ENCODE measurements around the gene FAM117B. TPM values are rescaled to one million over a fixed set of nuclear protein-coding genes. Genes with fewer than 3 reads are reported as not detected.
A peak's percentile ranks its signal among the peaks of the same experiment; 100 is the strongest.
"Not testable (repeated sequence)": the region's sequence is repeated elsewhere in the genome, so short reads cannot be mapped to it uniquely, and the experiment has no call there.

Gene FAM117B
- total RNA-seq, 2 donors from 2014 or later: 3.3 to 3.6 TPM

DNA sequence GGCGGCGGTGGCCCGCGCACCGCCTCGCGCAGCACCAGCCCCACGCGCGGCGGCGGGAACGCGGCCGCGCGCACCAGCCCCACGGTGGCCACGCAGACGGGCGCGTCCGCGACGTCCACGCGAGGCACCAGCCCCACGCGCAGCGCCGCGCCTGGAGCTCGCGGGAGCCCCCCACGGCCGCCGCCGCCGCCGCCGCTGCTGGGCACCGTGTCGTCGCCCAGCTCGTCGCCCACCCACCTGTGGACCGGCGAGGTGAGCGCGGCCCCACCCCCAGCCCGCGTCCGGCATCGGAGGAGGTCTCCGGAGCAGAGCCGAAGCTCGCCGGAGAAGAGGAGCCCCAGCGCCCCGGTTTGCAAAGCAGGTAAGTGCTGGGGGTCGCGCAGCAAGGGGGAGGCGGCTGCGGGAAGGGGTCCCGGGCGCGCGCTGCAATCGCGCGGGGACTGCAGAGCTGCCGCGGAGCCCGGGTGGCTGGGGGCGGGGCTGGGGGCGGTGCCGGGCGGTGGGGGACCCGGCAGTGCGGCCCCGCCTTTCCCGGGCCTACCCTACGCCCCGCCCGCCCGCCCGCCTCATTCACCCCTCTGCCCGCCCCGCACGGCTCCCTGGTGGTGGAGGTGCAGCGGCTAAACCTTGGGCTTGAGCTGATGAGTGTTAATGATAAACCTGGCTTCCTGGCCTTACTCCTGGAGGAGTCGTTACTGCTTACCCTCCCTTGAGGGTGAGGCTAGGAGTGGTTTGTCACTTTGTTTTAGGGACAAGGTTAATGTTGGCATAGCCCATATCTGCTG is 851 bp downstream of the FAM117B start:
- peak; percentile 88 for DNase-seq (ENCODE audit: low spot score)
- intact Hi-C loops (cut with DNase I): no loop called here

DNA sequence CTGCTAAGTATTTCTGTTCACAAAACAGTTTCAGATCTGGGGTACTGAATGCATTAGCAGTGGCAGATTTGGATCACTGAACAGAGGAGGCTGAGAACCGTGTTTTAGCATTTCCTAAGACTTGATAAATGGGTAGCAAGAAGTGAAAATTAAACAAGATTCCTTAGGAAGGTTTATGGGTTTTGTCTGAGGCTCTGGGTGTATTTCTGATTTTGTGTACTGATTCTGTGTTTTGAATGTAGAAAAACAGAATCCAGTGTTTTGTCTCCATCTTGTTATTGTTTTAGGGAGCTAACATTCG is 1.4 kb downstream of the FAM117B start:
- intact Hi-C loops (cut with DNase I): no loop called here
- DNase-seq (ENCODE audit: low spot score): no peak

DNA sequence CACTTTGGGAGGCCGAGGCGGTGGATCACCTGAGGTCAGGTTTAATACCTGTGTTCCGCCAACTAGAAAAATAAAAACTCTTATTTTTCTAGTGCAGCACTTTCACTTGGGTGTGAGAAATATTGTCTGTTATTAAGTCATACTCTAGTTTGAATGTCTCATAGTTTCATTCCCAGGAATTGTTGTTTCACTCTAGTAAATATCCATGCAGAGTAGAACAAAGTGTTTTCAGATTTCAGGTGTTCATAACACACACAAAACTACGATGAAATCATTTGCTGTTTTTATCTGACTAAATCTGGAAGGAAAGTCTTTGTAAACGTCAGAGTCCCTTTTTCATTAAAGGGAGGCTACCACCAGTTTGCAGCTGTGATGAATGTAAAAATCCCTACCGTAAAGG is 4.0 kb downstream of the FAM117B start:
- no peak for DNase-seq (ENCODE audit: low spot score)
- intact Hi-C loops (cut with DNase I): no loop called here

DNA sequence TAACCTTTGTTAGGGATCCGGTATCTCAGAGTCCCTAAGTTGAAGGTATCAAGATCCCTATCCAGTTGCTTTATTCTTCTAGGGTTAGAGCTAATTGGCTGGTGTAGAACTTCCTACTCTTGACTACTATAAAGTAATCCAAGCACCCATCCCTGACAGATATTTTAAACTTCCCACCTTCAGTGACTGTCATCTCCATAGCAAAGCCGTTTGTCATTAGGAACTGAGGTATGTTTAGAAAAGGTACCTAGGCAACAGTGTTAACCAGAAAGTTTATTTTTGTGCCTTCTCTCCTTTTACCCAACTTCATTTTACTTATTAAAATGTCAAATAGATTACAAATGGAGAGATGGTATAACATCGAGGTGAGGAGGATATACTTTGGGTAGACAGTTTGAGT is 4.5 kb downstream of the FAM117B start:
- no peak for DNase-seq (ENCODE audit: low spot score)

DNA sequence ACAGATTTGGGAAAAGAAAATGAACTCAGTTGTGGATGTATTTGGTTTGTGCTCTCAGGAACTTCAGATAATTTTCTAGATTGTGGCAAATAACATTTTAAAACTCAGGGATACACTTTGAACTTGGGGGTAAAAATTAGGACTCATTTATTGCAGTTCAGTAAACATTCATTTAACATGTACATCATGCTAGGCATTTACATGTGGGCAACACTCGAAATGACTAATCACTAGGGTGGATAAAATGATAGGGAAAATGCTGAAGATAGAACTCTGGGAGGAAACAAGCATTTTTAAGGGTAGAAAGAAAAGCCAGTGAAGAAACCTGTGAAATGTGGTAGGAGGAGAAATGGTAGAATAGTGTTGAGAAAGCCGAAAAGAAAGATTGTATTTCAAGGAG is 7.8 kb downstream of the FAM117B start:
- intact Hi-C loops (cut with DNase I): no loop called here
- no peak for DNase-seq (ENCODE audit: low spot score)

More for the DNA sequence above, 4.5 kb downstream of the FAM117B start:
- intact Hi-C loops (cut with DNase I): no loop called here

DNA sequence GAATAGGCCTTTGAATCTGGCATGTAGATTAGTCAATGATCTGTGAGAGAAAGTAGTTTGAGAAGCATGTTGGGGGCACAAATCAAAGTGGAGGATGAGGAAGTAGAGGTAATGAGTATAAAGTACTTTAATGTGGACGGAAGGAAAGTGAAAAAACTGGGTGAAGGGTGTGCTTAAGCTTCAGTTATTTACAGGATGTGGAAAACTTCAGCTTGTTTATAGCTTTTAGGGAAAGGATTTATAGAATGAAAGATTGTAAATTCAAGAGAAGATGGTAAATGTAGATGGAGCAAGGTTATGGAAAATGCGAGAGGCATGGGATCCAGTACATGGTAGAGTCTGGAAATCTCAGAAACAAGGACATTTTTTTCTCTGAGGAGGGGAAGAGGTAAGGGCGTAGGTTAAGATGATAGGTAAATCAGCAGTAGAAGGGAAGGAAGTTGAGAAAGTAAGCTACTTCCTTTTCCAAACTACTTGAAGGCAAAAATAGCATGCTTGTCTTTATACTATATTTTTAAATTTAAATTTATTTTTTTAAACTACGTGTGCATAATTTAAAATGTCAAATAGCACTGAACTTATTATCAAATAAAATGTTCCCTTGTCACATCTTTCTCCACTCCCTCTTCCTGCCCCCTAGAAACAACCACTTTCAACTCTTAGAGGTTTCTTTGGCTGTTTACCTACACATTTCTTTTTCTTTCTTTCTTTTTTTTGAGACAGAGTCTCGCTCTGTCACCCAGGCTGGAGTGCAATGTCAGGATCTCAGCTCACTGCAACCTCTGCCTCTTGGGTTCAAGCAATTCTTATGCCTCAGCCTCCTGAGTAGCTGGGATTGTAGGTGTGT is 8.5 kb downstream of the FAM117B start:
- intact Hi-C loops (cut with DNase I): no loop called here
- no peak for DNase-seq (ENCODE audit: low spot score)

DNA sequence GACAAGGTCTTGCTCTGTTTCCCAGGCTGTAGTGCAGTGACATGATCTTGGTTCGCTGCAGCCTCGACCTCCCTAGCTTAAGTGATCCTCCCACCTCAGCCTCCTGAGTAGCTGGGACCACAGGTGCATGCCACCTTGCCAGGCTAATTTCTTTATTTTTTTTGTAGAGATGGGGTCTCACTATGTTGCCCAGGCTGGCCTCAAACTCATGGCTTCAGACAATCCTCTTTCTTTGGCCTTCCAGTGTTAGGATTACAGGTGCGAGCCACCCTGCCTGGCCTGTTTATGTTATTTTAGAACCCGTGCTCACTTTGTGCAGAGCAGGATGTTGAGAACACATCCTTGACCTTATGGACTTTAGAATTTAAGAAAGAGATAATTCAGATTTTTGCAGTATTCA is 17.4 kb downstream of the FAM117B start:
- intact Hi-C loops (cut with DNase I): no loop called here
- DNase-seq (ENCODE audit: low spot score): no peak

DNA sequence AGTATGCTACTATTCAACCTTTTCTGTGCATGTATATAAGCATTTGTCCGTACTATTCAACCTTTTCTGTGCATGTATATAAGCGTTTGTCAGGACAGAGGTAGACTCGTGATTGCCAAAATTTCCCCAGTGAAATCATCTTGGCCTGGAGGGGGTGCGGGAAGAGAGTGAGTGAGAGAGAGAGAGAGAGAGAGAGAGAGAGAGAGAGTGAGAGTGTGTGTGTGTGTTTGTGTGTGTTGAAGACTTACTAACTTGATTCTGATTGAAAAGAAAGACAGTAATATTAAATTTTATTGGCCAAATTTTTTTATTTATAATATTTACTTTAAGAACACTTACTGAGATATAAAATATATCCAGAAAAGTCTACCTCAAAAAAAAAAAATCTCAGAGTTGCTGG is 19.1 kb downstream of the FAM117B start:
- no peak for DNase-seq (ENCODE audit: low spot score)
- intact Hi-C loops (cut with DNase I): no loop called here

DNA sequence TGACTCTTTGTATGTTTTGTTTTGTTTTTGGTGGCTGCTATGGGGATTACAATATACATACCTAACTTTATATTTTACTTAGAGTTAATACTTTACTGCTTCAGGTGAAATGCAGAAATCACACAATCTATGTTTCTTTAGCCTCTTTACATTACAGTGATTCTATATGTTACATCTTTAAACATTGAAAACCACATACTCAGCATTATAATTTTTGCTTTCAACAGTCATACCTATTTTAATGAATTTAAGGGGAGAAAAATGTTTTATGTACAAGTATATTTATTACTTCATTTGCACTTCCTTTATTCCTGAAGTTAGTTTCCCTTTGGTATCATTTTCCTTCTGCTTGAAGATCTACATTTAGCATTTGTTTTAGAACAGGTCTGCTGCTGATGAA is 23.1 kb downstream of the FAM117B start:
- no peak for DNase-seq (ENCODE audit: low spot score)
- intact Hi-C loops (cut with DNase I): no loop called here

DNA sequence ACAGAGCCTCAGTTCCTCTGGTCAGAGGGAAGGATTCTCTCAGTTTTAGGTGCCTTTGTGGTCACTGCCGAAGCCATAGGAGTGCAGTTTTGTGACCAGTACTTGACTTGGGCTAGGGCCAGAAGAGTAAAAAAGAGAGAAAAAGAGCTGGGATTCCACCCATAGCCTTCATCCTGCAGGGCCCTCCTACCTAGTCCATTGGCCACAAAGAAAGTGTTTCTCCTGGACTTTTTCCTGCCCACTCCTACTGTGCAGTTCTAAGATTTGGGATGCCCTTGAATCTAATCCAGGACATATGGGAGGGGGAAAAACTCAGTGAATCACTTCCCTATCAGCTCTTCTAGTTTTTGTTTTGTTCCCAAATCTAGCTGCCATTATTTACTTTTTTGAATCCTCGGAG is 26.0 kb downstream of the FAM117B start:
- intact Hi-C loops (cut with DNase I): no loop called here
- DNase-seq (ENCODE audit: low spot score): no peak

DNA sequence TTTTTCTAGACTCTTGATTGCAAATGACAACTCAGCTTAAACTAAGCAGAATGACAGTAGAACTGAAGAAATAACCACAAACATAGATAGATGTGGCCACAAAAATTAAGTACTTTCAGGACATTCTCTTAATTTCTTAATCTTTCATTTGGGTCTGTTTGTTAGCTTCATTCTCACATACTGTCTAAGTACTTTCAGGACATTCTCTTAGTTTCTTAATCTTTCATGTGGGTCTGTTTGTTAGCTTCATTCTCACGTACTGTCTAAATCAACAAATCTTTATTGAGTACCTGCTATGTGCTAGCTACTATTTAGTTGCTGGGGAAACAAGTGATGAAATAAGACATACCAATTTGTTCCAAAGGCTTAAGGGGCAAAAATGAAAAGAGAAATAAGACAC is 35.1 kb downstream of the FAM117B start:
- no peak for DNase-seq (ENCODE audit: low spot score)
- intact Hi-C loops (cut with DNase I): no loop called here

DNA sequence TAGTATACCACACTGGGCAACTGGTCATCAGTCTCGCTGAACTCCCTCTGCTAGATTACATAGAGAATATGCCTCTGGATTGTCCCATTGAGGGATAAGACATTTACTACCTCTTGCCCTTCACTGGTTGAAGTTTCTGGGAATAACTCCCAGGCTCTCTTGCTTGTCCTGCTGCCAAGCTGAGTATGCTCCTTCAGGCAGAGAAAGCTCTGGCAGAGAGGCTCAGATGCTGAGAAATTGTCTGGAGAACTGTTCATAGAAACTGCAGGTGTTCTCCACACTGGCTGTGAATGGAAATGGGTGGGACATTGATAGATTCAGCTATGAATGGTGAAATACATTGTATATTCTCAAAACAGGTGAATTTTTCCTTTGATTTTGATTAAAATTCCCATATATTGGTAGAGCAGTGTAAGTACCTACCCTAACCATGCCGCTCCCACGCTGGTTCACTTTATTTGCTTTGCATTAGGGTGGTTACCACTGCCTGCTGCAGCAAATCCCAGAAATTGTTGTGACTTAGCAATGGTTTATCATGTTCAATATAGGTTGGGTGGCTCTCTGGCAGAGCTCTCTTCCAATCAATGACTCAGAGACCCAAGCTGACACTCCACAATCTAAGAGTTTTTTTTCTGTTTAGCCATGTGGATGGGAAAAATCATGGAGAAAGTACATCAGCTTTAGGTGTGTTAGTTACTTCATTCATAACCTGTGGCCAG is 36.7 kb downstream of the FAM117B start:
- intact Hi-C loops (cut with DNase I): no loop called here
- DNase-seq (ENCODE audit: low spot score): peak; percentile 43

DNA sequence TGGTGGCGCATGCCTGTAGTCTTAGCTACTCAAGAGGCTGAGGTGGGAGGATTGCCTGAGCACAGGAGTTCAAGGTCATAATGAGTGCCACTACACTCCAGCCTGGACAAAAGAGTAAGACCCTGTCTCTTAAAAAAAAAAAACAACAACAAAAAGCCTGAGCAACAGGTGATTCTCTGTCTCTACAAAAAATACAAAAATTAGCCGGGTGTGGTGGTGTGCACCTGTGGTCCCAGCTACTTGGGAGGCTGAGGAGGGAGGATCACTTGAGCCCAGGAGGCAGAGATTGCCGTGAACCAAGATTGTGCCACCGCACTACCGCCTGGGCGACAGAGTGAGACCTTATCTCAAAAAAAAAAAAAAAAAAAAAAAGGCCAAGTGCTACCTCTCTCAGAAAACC is 40.3 kb downstream of the FAM117B start:
- not testable (repeated sequence) for DNase-seq (ENCODE audit: low spot score)

DNA sequence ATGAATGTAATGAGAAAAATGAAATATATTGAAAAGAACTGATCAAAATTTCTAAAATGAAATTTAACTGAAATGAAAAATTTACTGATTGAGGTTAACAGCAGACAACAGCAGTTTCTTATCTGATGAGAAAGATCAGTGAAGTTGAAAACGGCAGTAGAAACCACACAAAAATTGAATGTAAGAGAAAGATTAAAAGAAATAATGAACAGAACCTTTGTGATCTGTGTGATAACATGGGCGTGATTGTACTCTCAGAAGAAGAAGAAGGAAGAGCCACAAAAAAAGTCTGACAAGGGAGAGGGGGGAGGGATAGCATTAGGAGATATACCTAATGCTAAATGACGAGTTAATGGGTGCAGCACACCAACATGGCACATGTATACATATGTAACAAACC is 45.2 kb downstream of the FAM117B start:
- DNase-seq (ENCODE audit: low spot score): no peak
- intact Hi-C loops (cut with DNase I): no loop called here

More for the DNA sequence above, 40.3 kb downstream of the FAM117B start:
- intact Hi-C loops (cut with DNase I): not testable (repeated sequence)

DNA sequence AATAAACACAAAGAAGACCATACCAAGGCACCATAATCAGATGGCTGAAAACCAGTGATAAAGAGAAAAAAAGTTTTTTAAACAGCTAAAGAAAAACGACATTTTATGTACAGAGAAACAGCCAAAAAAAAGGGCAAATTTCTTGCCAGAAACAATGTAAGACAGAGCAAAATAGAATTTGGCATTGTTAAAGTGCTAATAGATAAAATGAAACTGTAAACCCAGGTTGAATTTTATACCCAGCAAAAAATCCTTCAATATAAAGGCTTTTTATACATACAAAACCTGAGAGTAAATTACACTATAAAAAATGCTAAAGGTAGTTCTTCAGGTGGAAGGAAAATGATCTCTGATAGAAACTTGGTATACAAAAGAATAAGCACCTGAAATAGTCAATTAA is 45.7 kb downstream of the FAM117B start:
- no peak for DNase-seq (ENCODE audit: low spot score)
- intact Hi-C loops (cut with DNase I): no loop called here

DNA sequence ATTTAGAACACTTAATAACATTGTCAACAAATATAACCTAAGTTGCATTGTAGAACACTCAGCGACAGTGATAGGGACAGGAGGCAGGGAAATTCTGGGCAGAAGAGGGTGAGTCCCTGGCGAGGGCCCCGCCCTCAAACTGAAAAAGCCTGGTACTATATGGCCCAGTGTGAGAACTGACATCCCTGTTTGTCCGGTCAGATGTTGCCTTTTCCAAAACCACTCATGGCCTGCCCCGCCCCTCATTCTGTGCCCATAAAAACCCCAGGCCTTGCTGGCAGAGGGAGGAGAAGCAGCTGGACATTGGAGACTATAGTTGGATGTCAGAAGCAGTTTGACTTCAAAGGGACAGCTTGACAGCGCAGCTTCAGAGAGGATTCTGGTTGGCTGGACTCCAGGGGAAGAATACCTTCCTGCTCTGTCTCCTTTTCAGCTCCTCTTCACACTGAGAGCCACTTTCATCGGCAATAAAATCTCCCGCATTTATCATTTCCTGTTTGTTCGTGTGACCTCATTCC is 47.0 kb downstream of the FAM117B start:
- intact Hi-C loops (cut with DNase I): no loop called here
- DNase-seq (ENCODE audit: low spot score): no peak

DNA sequence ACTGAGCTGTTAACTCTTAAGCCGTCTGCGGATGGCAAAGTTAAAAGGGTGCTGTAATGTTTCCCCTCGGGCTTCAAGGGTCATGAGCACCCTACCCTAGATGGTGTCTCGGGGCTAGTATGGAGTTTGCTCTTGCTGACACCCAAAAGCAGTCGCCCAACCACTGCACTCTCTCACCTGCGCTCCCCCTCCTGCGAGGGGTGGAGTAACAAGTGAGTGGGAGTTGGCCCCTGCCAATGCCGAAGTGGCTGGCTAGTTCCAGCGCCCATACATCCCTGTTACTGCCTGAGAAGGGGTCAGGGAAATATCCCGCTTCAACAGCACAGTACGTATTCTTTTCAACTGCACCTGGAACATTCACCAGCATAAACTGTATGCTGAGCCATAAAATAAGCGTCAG is 47.5 kb downstream of the FAM117B start:
- intact Hi-C loops (cut with DNase I): no loop called here
- no peak for DNase-seq (ENCODE audit: low spot score)

DNA sequence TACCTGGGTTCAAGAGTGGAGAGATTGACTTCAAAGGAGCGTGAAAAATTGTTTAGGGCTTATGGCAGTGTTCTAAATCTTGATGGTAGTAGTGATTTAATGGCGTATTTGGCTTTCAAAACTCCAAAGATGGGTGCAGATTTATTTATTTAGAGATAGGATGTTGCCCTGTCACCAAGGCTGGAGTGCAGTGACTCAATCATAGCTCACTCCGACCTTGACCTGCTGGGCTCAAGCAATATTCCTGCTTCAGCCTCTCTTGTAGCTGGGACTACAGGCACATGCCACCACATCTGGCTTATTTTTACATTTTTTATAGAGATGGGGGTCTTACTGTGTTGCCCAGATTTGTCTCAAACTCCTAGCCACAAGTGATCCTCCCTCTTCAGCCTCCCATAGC is 52.5 kb downstream of the FAM117B start:
- no peak for DNase-seq (ENCODE audit: low spot score)
- intact Hi-C loops (cut with DNase I): no loop called here

DNA sequence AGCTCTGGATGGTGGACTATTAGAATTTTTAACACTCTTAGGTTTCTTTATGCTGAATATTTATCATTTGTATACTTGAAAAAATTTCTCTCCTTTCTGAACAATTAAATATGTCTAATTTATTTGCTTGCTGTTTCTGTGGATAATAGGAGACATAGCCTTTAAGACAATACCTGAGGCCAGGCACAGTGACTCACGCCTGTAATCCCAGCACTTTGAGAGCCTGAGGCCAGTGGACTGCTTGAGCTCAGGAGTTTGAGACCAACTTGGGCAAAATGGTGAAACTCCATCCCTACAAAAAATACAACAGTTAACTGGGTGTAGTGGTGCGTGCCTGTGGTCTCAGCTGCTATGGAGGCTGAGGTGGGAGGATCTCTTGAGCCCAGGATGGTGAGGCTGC is 54.7 kb downstream of the FAM117B start:
- DNase-seq (ENCODE audit: low spot score): no peak
- intact Hi-C loops (cut with DNase I): no loop called here

DNA sequence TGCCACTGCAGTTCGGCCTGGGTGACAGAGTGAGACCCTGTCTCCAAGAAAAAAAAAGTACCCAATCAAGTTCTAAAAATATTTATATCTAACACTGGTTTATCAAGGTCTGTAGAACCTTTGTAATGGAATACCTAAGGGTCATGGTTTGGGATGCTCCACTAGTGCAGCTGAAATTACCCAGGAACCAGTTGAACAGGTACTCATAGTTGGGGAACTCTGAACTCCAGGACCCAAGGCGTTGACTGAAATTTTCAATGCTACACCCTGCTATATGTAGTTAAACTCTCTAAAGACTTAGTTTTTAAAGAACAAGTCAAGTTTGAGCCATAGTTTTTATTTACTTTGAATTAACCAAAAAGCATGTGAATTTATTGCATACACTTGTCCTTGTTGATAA is 55.1 kb downstream of the FAM117B start:
- no peak for DNase-seq (ENCODE audit: low spot score)
- intact Hi-C loops (cut with DNase I): no loop called here
